H1 (cell line): ENCODE measurements around the gene BAX. TPM values are rescaled to one million over a fixed set of nuclear protein-coding genes. Genes with fewer than 3 reads are reported as not detected.

Experiments used
- CTCF ChIA-PET: fragments of 300-600 bp; sonication (Branson Sonifier 250); formaldehyde crosslinking; loops from one replicate; lab custom pipeline; 2021; ENCODE audit not compliant: partially characterized antibody; lab: Charles Lee
- POLR2A ChIA-PET: fragments of 300-600 bp; sonication (Branson Sonifier 250); formaldehyde crosslinking; loops from one replicate; lab custom pipeline; 2021; ENCODE audit warnings: inconsistent platforms; ENCODE audit not compliant: partially characterized antibody; lab: Charles Lee
- DNase-seq, 2 experiments: peaks; one replicate each; pipeline versions ENCODE4 v3.0.0 to v3.0.0-alpha.2; 2010 to 2022; ENCODE audit warnings: low spot score in 2 of 2, low read depth in 1 of 2, mixed read lengths in 1 of 2
- FAIRE-seq: peaks from 2 replicates; lab custom pipeline; 2011; peaks lifted over from hg19 to GRCh38; lab: Jason Lieb, UNC
- H2AFZ ChIP-seq: 2 replicates; pipeline ENCODE4 v1.8.1; 2012; ENCODE audit warnings: low read length, inconsistent platforms
- H2AK5ac ChIP-seq: 2 replicates; pipeline ENCODE4 v1.6.1; 2013; ENCODE audit warnings: low read depth, low read length
- H2BK120ac ChIP-seq: replicated peaks from 2 replicates; pipeline ENCODE3; 2013; ENCODE audit warnings: low read depth, low read length, inconsistent platforms
- H2BK12ac ChIP-seq: 2 replicates; pipeline ENCODE4 v1.6.1; 2013; ENCODE audit warnings: low read depth, low read length
- H2BK15ac ChIP-seq: 2 replicates; pipeline ENCODE4 v1.6.1; 2013; ENCODE audit warnings: low read length
- H2BK20ac ChIP-seq: 2 replicates; pipeline ENCODE4 v1.6.1; 2013; ENCODE audit warnings: low read length
- H2BK5ac ChIP-seq: 2 replicates; pipeline ENCODE4 v1.6.1; 2013; ENCODE audit warnings: low read depth, low read length
- H3K14ac ChIP-seq: 2 replicates; pipeline ENCODE4 v1.6.1; 2013; ENCODE audit warnings: inconsistent platforms; ENCODE audit not compliant: insufficient read length
- H3K18ac ChIP-seq: 2 replicates; pipeline ENCODE4 v1.6.1; 2013; ENCODE audit warnings: low read length; ENCODE audit errors: extremely low read depth
- H3K23ac ChIP-seq: 2 replicates; pipeline ENCODE4 v1.6.1; 2013; ENCODE audit warnings: inconsistent platforms; ENCODE audit not compliant: insufficient read length
- H3K23me2 ChIP-seq: 2 replicates; pipeline ENCODE4 v1.6.1; 2013; ENCODE audit warnings: low read depth, low read length
- H3K27ac ChIP-seq: 2 replicates; pipeline ENCODE4 v1.6.1; 2011; ENCODE audit warnings: low read depth, low read length, inconsistent platforms
- H3K27me3 ChIP-seq, 4 experiments: replicated peaks in 1 of 4; 1 replicate in 1 of 4; 2 replicates in 3 of 4; pipeline versions ENCODE4 v1.6.1 to v1.8.1; 2011 to 2013; ENCODE audit warnings: low read length in 3 of 4, mild to moderate bottlenecking in 3 of 4, inconsistent platforms in 2 of 4, mixed read lengths in 2 of 4, moderate library complexity in 1 of 4; ENCODE audit not compliant: control insufficient read depth in 3 of 4, insufficient read depth in 3 of 4; ENCODE audit errors: extremely low read depth in 1 of 4
- H3K36me3 ChIP-seq, 4 experiments: 2 replicates each; pipeline versions ENCODE4 v1.6.1 to v1.8.1; 2011 to 2013; ENCODE audit warnings: mild to moderate bottlenecking in 4 of 4, low read length in 3 of 4, moderate library complexity in 2 of 4, control low read depth in 1 of 4, inconsistent platforms in 1 of 4; ENCODE audit not compliant: insufficient read depth in 4 of 4, control insufficient read depth in 2 of 4
- H3K4ac ChIP-seq: replicated peaks from 2 replicates; pipeline ENCODE3; 2013; ENCODE audit warnings: low read length, low read depth, mixed read lengths, inconsistent platforms; ENCODE audit not compliant: insufficient read length
- H3K4me1 ChIP-seq, 4 experiments: replicated peaks in 1 of 4; 1 replicate in 1 of 4; 2 replicates in 3 of 4; pipeline versions ENCODE4 v1.6.1 to v1.8.1; 2011 to 2013; ENCODE audit warnings: low read length in 3 of 4, inconsistent platforms in 2 of 4, mixed read lengths in 1 of 4; ENCODE audit not compliant: insufficient read depth in 4 of 4, control insufficient read depth in 3 of 4
- H3K4me2 ChIP-seq, 2 experiments: 2 replicates each; pipeline versions ENCODE4 v1.6.1 to v1.8.1; 2011 to 2013; ENCODE audit warnings: low read depth in 2 of 2, low read length in 2 of 2, control low read depth in 1 of 2, inconsistent platforms in 1 of 2, mild to moderate bottlenecking in 1 of 2; ENCODE audit not compliant: insufficient read depth in 1 of 2
- H3K4me3 ChIP-seq, 4 experiments: fragments of 200-600, 300-600 bp in 1 of 4; sonication (generic), shearing (Covaris generic), sonication (Bioruptor Twin) in 1 of 4; 2 replicates each; pipeline versions ENCODE4 v1.5.1 to v1.8.1; 2011 to 2016; ENCODE audit warnings: low read length in 4 of 4, low read depth in 3 of 4, control low read depth in 2 of 4, inconsistent platforms in 2 of 4, mild to moderate bottlenecking in 2 of 4, mixed read lengths in 1 of 4, moderate library complexity in 1 of 4; ENCODE audit not compliant: insufficient read depth in 2 of 4; ENCODE audit errors: extremely low read depth in 1 of 4
- H3K56ac ChIP-seq: replicated peaks from 2 replicates; pipeline ENCODE3; 2013; ENCODE audit warnings: low read depth, mild to moderate bottlenecking, mixed read lengths, low read length, inconsistent platforms; ENCODE audit not compliant: insufficient read length
- H3K79me1 ChIP-seq: 2 replicates; pipeline ENCODE4 v1.6.1; 2013; ENCODE audit warnings: low read depth, low read length, control low read depth
- H3K79me2 ChIP-seq, 2 experiments: 2 replicates each; pipeline versions ENCODE4 v1.6.1 to v1.8.1; 2012 to 2013; ENCODE audit warnings: low read length in 2 of 2, mild to moderate bottlenecking in 2 of 2, inconsistent platforms in 1 of 2; ENCODE audit not compliant: insufficient read depth in 2 of 2, control insufficient read depth in 1 of 2
- H3K9ac ChIP-seq, 4 experiments: replicated peaks in 1 of 4; 1 replicate in 1 of 4; 2 replicates in 3 of 4; pipeline versions ENCODE4 v1.6.1 to v1.8.1; 2011 to 2013; ENCODE audit warnings: low read depth in 3 of 4, low read length in 3 of 4, control low read depth in 2 of 4, mild to moderate bottlenecking in 2 of 4, moderate library complexity in 2 of 4, inconsistent platforms in 1 of 4; ENCODE audit errors: extremely low read depth in 1 of 4
- H3K9me3 ChIP-seq, 2 experiments: 2 replicates each; pipeline versions ENCODE4 v1.6.1 to v1.8.1; 2012 to 2013; ENCODE audit warnings: mild to moderate bottlenecking in 2 of 2, moderate library complexity in 2 of 2, control low read depth in 1 of 2, inconsistent platforms in 1 of 2, low read depth in 1 of 2, low read length in 1 of 2, mixed read lengths in 1 of 2; ENCODE audit not compliant: insufficient read depth in 2 of 2
- H4K20me1 ChIP-seq, 2 experiments: replicated peaks in 1 of 2; 2 replicates each; pipeline versions ENCODE3 to v1.8.1; 2011 to 2013; ENCODE audit warnings: inconsistent platforms in 2 of 2, low read length in 2 of 2, mild to moderate bottlenecking in 1 of 2; ENCODE audit not compliant: insufficient read depth in 2 of 2, control insufficient read depth in 1 of 2
- H4K5ac ChIP-seq: 2 replicates; pipeline ENCODE4 v1.6.1; 2013; ENCODE audit warnings: low read length, low read depth, mixed read lengths, inconsistent platforms; ENCODE audit not compliant: insufficient read length
- H4K8ac ChIP-seq: 2 replicates; pipeline ENCODE4 v1.8.0; 2013; ENCODE audit warnings: mild to moderate bottlenecking, moderate library complexity, low read length, inconsistent platforms; ENCODE audit not compliant: insufficient read depth; ENCODE audit errors: extremely low read depth
- H4K91ac ChIP-seq: replicated peaks from 2 replicates; pipeline ENCODE3; 2013; ENCODE audit warnings: low read length, mixed read lengths, inconsistent platforms; ENCODE audit not compliant: insufficient read length
- BCL11A ChIP-seq, 2 experiments: IDR thresholded peaks; one replicate each; pipeline ENCODE4 v1.6.1; 2011; ENCODE audit warnings: low read depth in 2 of 2, low read length in 2 of 2, mild to moderate bottlenecking in 2 of 2
- CBX5 ChIP-seq: fragments of 300-800, 300-1000 bp; sonication (generic); IDR thresholded peaks from 2 replicates; pipeline ENCODE4 v1.7.1; 2016; ENCODE audit warnings: antibody characterized with exemption, low read length, low read depth
- EZH2 ChIP-seq: fragments of 200-600 bp; sonication (generic); IDR thresholded peaks from 2 replicates; pipeline ENCODE4 v1.7.1; 2012; ENCODE audit warnings: low read depth, mild to moderate bottlenecking, moderate library complexity, low read length, inconsistent platforms; ENCODE audit not compliant: severe bottlenecking
- GABPA ChIP-seq: IDR thresholded peaks from 2 replicates; pipeline ENCODE4 v1.6.1; 2011; ENCODE audit warnings: mild to moderate bottlenecking, low read length, moderate library complexity, borderline replicate concordance; ENCODE audit not compliant: insufficient read depth
- GTF2F1 ChIP-seq: IDR thresholded peaks from 2 replicates; pipeline ENCODE4 v1.6.1; 2012; ENCODE audit warnings: low read depth, low read length, improper control_type of control experiment, borderline replicate concordance
- MAFK ChIP-seq: IDR thresholded peaks from 2 replicates; pipeline ENCODE4 v1.6.1; 2012; ENCODE audit warnings: low read depth, mild to moderate bottlenecking, improper control_type of control experiment, low read length
- MAX ChIP-seq: IDR thresholded peaks from 2 replicates; pipeline ENCODE4 v1.6.1; 2012; ENCODE audit warnings: inconsistent platforms
- SIRT6 ChIP-seq: IDR thresholded peaks from one replicate; pipeline ENCODE4 v1.7.1; 2012; ENCODE audit warnings: low read length, inconsistent platforms
- SUZ12 ChIP-seq: fragments of 200-600 bp; sonication (generic); IDR thresholded peaks from 2 replicates; pipeline ENCODE4 v1.6.1; 2012; ENCODE audit warnings: mild to moderate bottlenecking, inconsistent platforms, low read length, moderate library complexity, mixed read lengths
- TAF1 ChIP-seq: IDR thresholded peaks from 2 replicates; pipeline ENCODE4 v1.6.1; 2011; ENCODE audit warnings: mild to moderate bottlenecking, low read depth, low read length
- TAF7 ChIP-seq: optimal IDR thresholded peaks from 2 replicates; pipeline ENCODE3; 2011; ENCODE audit warnings: low read depth, mild to moderate bottlenecking, inconsistent platforms, low read length, moderate library complexity, borderline replicate concordance
- USF2 ChIP-seq: IDR thresholded peaks from 2 replicates; pipeline ENCODE4 v1.6.1; 2011; ENCODE audit warnings: low read length, improper control_type of control experiment
- WGBS, 2 experiments: shearing (Covaris generic) in 1 of 2; methylation state at CpG; one replicate each; pipeline versions ENCODE4 v1.1.6 to v1.1.7; 2013 to 2015; ENCODE audit warnings: low lambda C conversion rate in 2 of 2, mixed read lengths in 2 of 2, inconsistent platforms in 1 of 2, low coverage in 1 of 2, missing lambda C conversion rate in 1 of 2; ENCODE audit not compliant: insufficient replicate concordance in 2 of 2, insufficient coverage in 1 of 2, insufficient read length in 1 of 2; ENCODE audit errors: extremely low coverage in 1 of 2, missing lambda C conversion rate in 1 of 2; 5-methylcytosine and 5-hydroxymethylcytosine counted together
- polyA plus RNA-seq, 7 experiments: library from polyadenylated mRNA; depleted of rRNA in 3 of 7; stranded (reverse) in 5 of 7; unstranded in 2 of 7; fragments of >200 nt in 5 of 7; fragments of 200-250 nt in 2 of 7; gene quantifications; 1 replicate in 5 of 7; 2 replicates in 1 of 7; 4 replicates in 1 of 7; pipeline versions ENCODE4 v1.2.1 to v1.2.3, GENCODE V29; 2011 to 2013; ENCODE audit warnings: missing spikeins in 2 of 7, mixed read lengths in 2 of 7
- total RNA-seq: library from RNA; stranded (reverse); fragmentation: NEBNext Ultra II Directional; extraction: Animal tissue kit (Norgen Biotek cat#: 25700); gene quantifications from 2 replicates; pipeline ENCODE4 v1.2.1, GENCODE V29; 2021

BAX gene
- total and polyA plus RNA-seq, 2 of the 8 experiments (the other 6 are each of a cell fraction or from before 2014, with no cell fraction given) = 257 to 346 TPM

GRCh38 chr19:48988286-48988685 is 33.6 kb downstream of the BAX start:
- Histone ChIP-seq H2BK5ac (no peak overlapping the region), H3K23me2 (peaks cover 4% of the 10 kb centered on the region; the same call in 1 of the 2 replicates), H2BK15ac (no peak overlapping the region), H3K18ac (no peak overlapping the region), H2BK12ac (no peak overlapping the region), H3K23ac (no peak overlapping the region), H4K91ac (no peak overlapping the region), H3K9ac (no peak overlapping the region), H3K79me1 (peaks cover 4% of the 10 kb centered on the region), H3K4me1 (peaks cover 0 to 1% (median 0%) of the 10 kb centered on the region in 4 experiments; a peak in 2 of 7 replicates), H2AFZ (no peak overlapping the region), H3K56ac (no peak overlapping the region), H3K4me2 (no peak overlapping the region), H3K4ac (no peak overlapping the region), H3K4me3 (no peak overlapping the region), H3K27me3 (no peaks in the 10 kb centered on the region), H3K9me3 (no peaks in the 10 kb centered on the region), H3K27ac (no peak overlapping the region), H2BK120ac (no peak overlapping the region), H4K20me1 (peaks cover 0 to 10% of the 10 kb centered on the region in 2 experiments), H3K36me3 (peaks cover 3 to 25% (median 10%) of the 10 kb centered on the region in 4 experiments; a peak in 5 of 8 replicates), H4K8ac (no peak overlapping the region), H2AK5ac (no peak overlapping the region), H2BK20ac (no peak overlapping the region), H4K5ac (no peak overlapping the region), H3K79me2 (peaks cover 0 to 7% of the 10 kb centered on the region in 2 experiments; a peak in 1 of 4 replicates), H3K14ac (no peak overlapping the region)
- ChIA-PET CTCF (interaction anchor here (1.2 to 2.9 kb wide), 2 partner anchors 11 to 17 kb away, joined by 5 to 13 read pairs; no protein-coding TSS in a partner anchor), POLR2A (interaction anchor here (1.1 to 1.2 kb wide), 2 partner anchors 19 to 20 kb away, joined by 3 read pairs; no protein-coding TSS in a partner anchor)
- WGBS, 2 experiments = 90% methylated on average over 7 of the region's 7 CpGs; no CpG with 5 or more reads in 1 of the 2 experiments
- DNase-seq = no peak
- no peak for FAIRE-seq
- TF ChIP-seq EZH2 (no peak), TAF7 (no peak), SIRT6 (no peak), GABPA (no peak), SUZ12 (no peak), CBX5 (no peak), GTF2F1 (no peak), MAX (no peak), USF2 (no peak), TAF1 (no peak), BCL11A (IDR thresholded peaks at IDR 0.05; ENCODE audit: low read depth in 2 of 2, low read length in 2 of 2) (no peak), MAFK (no peak)
